MCF 10A (cell line): ENCODE data around the gene KAZN. TPM values are rescaled to one million over a fixed set of nuclear protein-coding genes. Genes with fewer than 3 reads are reported as not detected.

Source experiments
- BruUV-seq: library from RNA; stranded (reverse); fragments of 400-500 nt; replicated peaks from 2 replicates; lab custom pipeline; 2021; lab: Mats Ljungman, UMichigan
- CTCF ChIA-PET: fragments of 300-600 bp; sonication (Branson Sonifier 250); formaldehyde crosslinking; extraction: SDS; loops from one replicate; lab custom pipeline; 2021; ENCODE audit warnings: antibody characterized with exemption, inconsistent platforms; lab: Yijun Ruan, JAX
- POLR2A ChIA-PET: fragments of 300-600, 350-650 bp; sonication (Branson Sonifier 250); formaldehyde crosslinking; extraction: SDS; loops from one replicate; lab custom pipeline; 2020; ENCODE audit warnings: antibody characterized with exemption, inconsistent platforms; lab: Yijun Ruan, JAX
- DNase-seq: peaks from one replicate; pipeline ENCODE4 v3.0.0-alpha.2; 2018; ENCODE audit not compliant: unreplicated experiment
- H3K27ac Mint-ChIP-seq: one replicate; pipeline ENCODE4 v1.8.0; 2022; ENCODE audit warnings: mild to moderate bottlenecking, low read depth, mixed read lengths; ENCODE audit not compliant: unreplicated experiment
- H3K27me3 Mint-ChIP-seq: one replicate; pipeline ENCODE4 v1.8.0; 2022; ENCODE audit warnings: mixed read lengths; ENCODE audit not compliant: insufficient read depth, unreplicated experiment
- H3K36me3 Mint-ChIP-seq: one replicate; pipeline ENCODE4 v1.8.0; 2022; ENCODE audit warnings: mild to moderate bottlenecking, moderate library complexity, mixed read lengths; ENCODE audit not compliant: insufficient read depth, unreplicated experiment
- H3K4me1 Mint-ChIP-seq: one replicate; pipeline ENCODE4 v1.8.0; 2022; ENCODE audit warnings: mixed read lengths; ENCODE audit not compliant: insufficient read depth, unreplicated experiment
- H3K4me3 Mint-ChIP-seq: one replicate; pipeline ENCODE4 v1.8.0; 2022; ENCODE audit warnings: mild to moderate bottlenecking, moderate library complexity, mixed read lengths; ENCODE audit not compliant: unreplicated experiment
- H3K9me3 Mint-ChIP-seq: one replicate; pipeline ENCODE4 v1.8.0; 2022; ENCODE audit warnings: mixed read lengths; ENCODE audit not compliant: unreplicated experiment
- CTCF ChIP-seq: fragments of 200-600 bp; IDR thresholded peaks from one replicate; pipeline ENCODE4 v1.8.0; 2022; ENCODE audit warnings: antibody characterized with exemption, mild to moderate bottlenecking; ENCODE audit not compliant: unreplicated experiment
- intact Hi-C: fragments of 100-400 bp; cut with micrococcal nuclease; formaldehyde crosslinking; loops from 2 replicates; pipeline ENCODE4 v1.14.1; 2022
- total RNA-seq: library from RNA; stranded (reverse); gene quantifications from 2 replicates; pipeline ENCODE4 v1.2.3, GENCODE V29; 2022

KAZN gene
- total RNA-seq, 1 experiment from 2014 or later: 3.3 TPM

- intact Hi-C loops: no loop called here
Measured at GRCh38 chr1:14600405-14601112, 2.1 kb downstream of the KAZN start.

GRCh38 chr1:14602136-14602535, 3.7 kb downstream of the KAZN start:
- peak; percentile 15 for DNase-seq
- Mint-ChIP-seq H3K27ac (no peak overlapping the region), H3K9me3 (no peaks in the 10 kb centered on the region), H3K4me1 (no peaks in the 10 kb centered on the region), H3K36me3 (no peaks in the 10 kb centered on the region), H3K4me3 (no peak overlapping the region), H3K27me3 (peaks cover 44% of the 10 kb centered on the region)
- CTCF ChIA-PET: interaction anchor here (0.7 kb wide), 1 partner anchor 29 kb away, joined by 4 read pairs; no protein-coding TSS in a partner anchor
- POLR2A ChIA-PET: no interaction called here
- TF ChIP-seq CTCF: no peak
- intact Hi-C loops: no loop called here
- BruUV-seq: no TSS peak

More at GRCh38 chr1:14600405-14601112, 2.1 kb downstream of the KAZN start:
- ChIA-PET POLR2A (no interaction called here), CTCF (interaction anchor here (0.6 kb wide), 2 partner anchors 128 to 642 kb away, joined by 3 read pairs; no protein-coding TSS in a partner anchor)
- no peak for TF ChIP-seq CTCF
- BruUV-seq: no TSS peak
- Mint-ChIP-seq H3K9me3 (no peaks in the 10 kb centered on the region), H3K36me3 (no peaks in the 10 kb centered on the region), H3K4me3 (no peak overlapping the region), H3K4me1 (no peaks in the 10 kb centered on the region), H3K27ac (no peak overlapping the region), H3K27me3 (peaks cover 57% of the 10 kb centered on the region)
- DNase-seq: no peak

- DNase-seq: no peak
- intact Hi-C loops: no loop called here
- Mint-ChIP-seq H3K27ac (no peak overlapping the region), H3K4me3 (no peak overlapping the region), H3K27me3 (peaks cover 34% of the 10 kb centered on the region), H3K36me3 (no peaks in the 10 kb centered on the region), H3K9me3 (no peaks in the 10 kb centered on the region), H3K4me1 (no peaks in the 10 kb centered on the region)
- no peak for TF ChIP-seq CTCF
- ChIA-PET CTCF (interaction anchor here (0.5 to 1.6 kb wide), 2 partner anchors 15 to 477 kb away, joined by 4 read pairs; no protein-coding TSS in a partner anchor), POLR2A (no interaction called here)
- no TSS peak for BruUV-seq
Measured at GRCh38 chr1:14603645-14604044, 5.2 kb downstream of the KAZN start.

- no peak for TF ChIP-seq CTCF
- Mint-ChIP-seq H3K36me3 (no peaks in the 10 kb centered on the region), H3K27me3 (peaks cover 29% of the 10 kb centered on the region), H3K27ac (no peak overlapping the region), H3K9me3 (no peaks in the 10 kb centered on the region), H3K4me1 (no peaks in the 10 kb centered on the region), H3K4me3 (no peak overlapping the region)
- POLR2A ChIA-PET: no interaction called here
- CTCF ChIA-PET: interaction anchor here (1.6 kb wide), 1 partner anchor 16 kb away, joined by 4 read pairs; no protein-coding TSS in a partner anchor
- BruUV-seq: no TSS peak
- intact Hi-C loops: no loop called here
- DNase-seq: no peak
Measured at GRCh38 chr1:14604414-14604813, 5.9 kb downstream of the KAZN start.
